GM12878 (cell line): ENCODE results near the gene KIRREL3.

Source experiments
- ATF7 ChIP-seq: fragments of 450-650 bp; IDR thresholded peaks from 2 replicates; pipeline ENCODE4 v1.6.1; 2016; ENCODE audit warnings: low read depth, mild to moderate bottlenecking
- EZH2 ChIP-seq: IDR thresholded peaks from 2 replicates; pipeline ENCODE4 v1.6.1; 2012; ENCODE audit warnings: low read depth, mild to moderate bottlenecking, control low read depth, inconsistent platforms, low read length, borderline replicate concordance; ENCODE audit not compliant: control insufficient read depth
- GABPA ChIP-seq: IDR thresholded peaks from 2 replicates; pipeline ENCODE4 v1.6.1; 2014; ENCODE audit warnings: antibody characterized with exemption, low read depth, mild to moderate bottlenecking, inconsistent platforms
- HCFC1 ChIP-seq: fragments of 150-350 bp; IDR thresholded peaks from 2 replicates; pipeline ENCODE4 v1.6.1; 2014; ENCODE audit warnings: low read length
- HDAC2 ChIP-seq: fragments of 200-600 bp; sonication (generic); IDR thresholded peaks from 2 replicates; pipeline ENCODE4 v1.6.1; 2017
- MEF2A ChIP-seq: IDR thresholded peaks from 2 replicates; pipeline ENCODE4 v1.6.1; 2011; ENCODE audit warnings: low read depth, mild to moderate bottlenecking, low read length, moderate library complexity; ENCODE audit not compliant: insufficient read depth
- NFIC ChIP-seq: IDR thresholded peaks from 2 replicates; pipeline ENCODE4 v1.6.1; 2012; ENCODE audit warnings: low read depth, mild to moderate bottlenecking, inconsistent platforms, low read length, moderate library complexity
- NFYB ChIP-seq: IDR thresholded peaks from 2 replicates; pipeline ENCODE4 v1.6.1; 2011; ENCODE audit warnings: low read depth, mild to moderate bottlenecking, low read length, improper control_type of control experiment, moderate library complexity; ENCODE audit not compliant: insufficient read depth
- POLR2AphosphoS2 ChIP-seq: IDR thresholded peaks from 2 replicates; pipeline ENCODE4 v1.6.1; 2011; ENCODE audit warnings: low read depth, mild to moderate bottlenecking, low read length, improper control_type of control experiment, moderate library complexity
- TF ChIP-seq, protein P1 (sequence below), 3 experiments: IDR thresholded peaks in 2 of 3; conservative IDR thresholded peaks in 1 of 3; 2 replicates each; pipeline ENCODE4 v1.5.1; 2011; ENCODE audit warnings: low read depth in 3 of 3, low read length in 3 of 3, mild to moderate bottlenecking in 3 of 3, control low read depth in 2 of 3, moderate library complexity in 2 of 3, inconsistent platforms in 1 of 3, mixed read lengths in 1 of 3; ENCODE audit not compliant: control insufficient read depth in 2 of 3, insufficient read depth in 1 of 3; ENCODE audit errors: extremely low read depth in 1 of 3
- TF ChIP-seq, protein P2 (sequence below): IDR thresholded peaks from 2 replicates; pipeline ENCODE4 v1.6.1; 2012; ENCODE audit warnings: mild to moderate bottlenecking, low read depth, low read length

DNA sequence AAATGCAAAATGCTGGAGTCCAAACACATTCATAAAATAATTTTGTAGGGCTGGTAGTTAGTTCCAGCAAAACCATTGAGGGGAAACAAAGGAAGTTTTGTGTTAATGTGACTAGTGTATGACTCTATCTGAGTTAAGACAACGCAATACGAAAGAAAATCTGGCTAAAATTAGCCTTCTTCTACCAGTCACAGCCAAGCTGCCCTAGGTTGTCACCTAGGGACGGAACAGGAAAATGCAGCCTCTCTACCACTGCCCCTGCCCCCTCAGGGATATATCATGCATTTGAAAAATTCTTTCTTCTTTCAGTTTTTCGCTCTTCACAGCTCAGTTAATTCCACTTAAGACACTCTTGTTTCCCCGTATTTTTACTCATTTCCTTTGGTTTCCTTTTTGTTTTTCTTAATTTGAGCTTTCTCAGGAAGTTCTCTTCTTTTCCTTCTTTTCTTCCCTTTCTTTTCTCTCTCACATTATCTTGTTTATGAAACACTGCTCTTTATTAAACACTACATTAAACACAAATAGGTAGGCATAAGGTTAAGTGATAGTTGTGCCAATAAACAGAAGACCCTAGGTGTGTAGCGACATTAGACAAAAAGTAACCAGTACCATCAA, 30.6 kb downstream of the KIRREL3 start:
- TF ChIP-seq, protein P1, sequence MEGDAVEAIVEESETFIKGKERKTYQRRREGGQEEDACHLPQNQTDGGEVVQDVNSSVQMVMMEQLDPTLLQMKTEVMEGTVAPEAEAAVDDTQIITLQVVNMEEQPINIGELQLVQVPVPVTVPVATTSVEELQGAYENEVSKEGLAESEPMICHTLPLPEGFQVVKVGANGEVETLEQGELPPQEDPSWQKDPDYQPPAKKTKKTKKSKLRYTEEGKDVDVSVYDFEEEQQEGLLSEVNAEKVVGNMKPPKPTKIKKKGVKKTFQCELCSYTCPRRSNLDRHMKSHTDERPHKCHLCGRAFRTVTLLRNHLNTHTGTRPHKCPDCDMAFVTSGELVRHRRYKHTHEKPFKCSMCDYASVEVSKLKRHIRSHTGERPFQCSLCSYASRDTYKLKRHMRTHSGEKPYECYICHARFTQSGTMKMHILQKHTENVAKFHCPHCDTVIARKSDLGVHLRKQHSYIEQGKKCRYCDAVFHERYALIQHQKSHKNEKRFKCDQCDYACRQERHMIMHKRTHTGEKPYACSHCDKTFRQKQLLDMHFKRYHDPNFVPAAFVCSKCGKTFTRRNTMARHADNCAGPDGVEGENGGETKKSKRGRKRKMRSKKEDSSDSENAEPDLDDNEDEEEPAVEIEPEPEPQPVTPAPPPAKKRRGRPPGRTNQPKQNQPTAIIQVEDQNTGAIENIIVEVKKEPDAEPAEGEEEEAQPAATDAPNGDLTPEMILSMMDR (IDR thresholded peaks at IDR 0.05 in 2 of 3, conservative IDR thresholded peaks at IDR 0.05 in 1 of 3; ENCODE audit: control insufficient read depth in 2 of 3, extremely low read depth in 1 of 3, insufficient read depth in 1 of 3, low read depth in 3 of 3, low read length in 3 of 3), result peak; percentile 34 to 45 (median 37); a peak in 5 of 6 replicates
- TF ChIP-seq NFIC (no peak), MEF2A (no peak), HDAC2 (no peak), EZH2 (no peak), HCFC1 (no peak), ATF7 (no peak), POLR2AphosphoS2 (no peak), GABPA (no peak), NFYB (no peak)
- TF ChIP-seq, protein P2, sequence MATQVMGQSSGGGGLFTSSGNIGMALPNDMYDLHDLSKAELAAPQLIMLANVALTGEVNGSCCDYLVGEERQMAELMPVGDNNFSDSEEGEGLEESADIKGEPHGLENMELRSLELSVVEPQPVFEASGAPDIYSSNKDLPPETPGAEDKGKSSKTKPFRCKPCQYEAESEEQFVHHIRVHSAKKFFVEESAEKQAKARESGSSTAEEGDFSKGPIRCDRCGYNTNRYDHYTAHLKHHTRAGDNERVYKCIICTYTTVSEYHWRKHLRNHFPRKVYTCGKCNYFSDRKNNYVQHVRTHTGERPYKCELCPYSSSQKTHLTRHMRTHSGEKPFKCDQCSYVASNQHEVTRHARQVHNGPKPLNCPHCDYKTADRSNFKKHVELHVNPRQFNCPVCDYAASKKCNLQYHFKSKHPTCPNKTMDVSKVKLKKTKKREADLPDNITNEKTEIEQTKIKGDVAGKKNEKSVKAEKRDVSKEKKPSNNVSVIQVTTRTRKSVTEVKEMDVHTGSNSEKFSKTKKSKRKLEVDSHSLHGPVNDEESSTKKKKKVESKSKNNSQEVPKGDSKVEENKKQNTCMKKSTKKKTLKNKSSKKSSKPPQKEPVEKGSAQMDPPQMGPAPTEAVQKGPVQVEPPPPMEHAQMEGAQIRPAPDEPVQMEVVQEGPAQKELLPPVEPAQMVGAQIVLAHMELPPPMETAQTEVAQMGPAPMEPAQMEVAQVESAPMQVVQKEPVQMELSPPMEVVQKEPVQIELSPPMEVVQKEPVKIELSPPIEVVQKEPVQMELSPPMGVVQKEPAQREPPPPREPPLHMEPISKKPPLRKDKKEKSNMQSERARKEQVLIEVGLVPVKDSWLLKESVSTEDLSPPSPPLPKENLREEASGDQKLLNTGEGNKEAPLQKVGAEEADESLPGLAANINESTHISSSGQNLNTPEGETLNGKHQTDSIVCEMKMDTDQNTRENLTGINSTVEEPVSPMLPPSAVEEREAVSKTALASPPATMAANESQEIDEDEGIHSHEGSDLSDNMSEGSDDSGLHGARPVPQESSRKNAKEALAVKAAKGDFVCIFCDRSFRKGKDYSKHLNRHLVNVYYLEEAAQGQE, result no peak
